Measurements from ENCODE around the gene DLGAP1. TPM values are rescaled to one million over a fixed set of nuclear protein-coding genes. Genes with fewer than 3 reads are reported as not detected.
A peak's percentile ranks its signal among the peaks of the same experiment; 100 is the strongest.

DLGAP1 gene
- total RNA-seq, 1 donor from 2014 or later, result 0.63 TPM

DNA sequence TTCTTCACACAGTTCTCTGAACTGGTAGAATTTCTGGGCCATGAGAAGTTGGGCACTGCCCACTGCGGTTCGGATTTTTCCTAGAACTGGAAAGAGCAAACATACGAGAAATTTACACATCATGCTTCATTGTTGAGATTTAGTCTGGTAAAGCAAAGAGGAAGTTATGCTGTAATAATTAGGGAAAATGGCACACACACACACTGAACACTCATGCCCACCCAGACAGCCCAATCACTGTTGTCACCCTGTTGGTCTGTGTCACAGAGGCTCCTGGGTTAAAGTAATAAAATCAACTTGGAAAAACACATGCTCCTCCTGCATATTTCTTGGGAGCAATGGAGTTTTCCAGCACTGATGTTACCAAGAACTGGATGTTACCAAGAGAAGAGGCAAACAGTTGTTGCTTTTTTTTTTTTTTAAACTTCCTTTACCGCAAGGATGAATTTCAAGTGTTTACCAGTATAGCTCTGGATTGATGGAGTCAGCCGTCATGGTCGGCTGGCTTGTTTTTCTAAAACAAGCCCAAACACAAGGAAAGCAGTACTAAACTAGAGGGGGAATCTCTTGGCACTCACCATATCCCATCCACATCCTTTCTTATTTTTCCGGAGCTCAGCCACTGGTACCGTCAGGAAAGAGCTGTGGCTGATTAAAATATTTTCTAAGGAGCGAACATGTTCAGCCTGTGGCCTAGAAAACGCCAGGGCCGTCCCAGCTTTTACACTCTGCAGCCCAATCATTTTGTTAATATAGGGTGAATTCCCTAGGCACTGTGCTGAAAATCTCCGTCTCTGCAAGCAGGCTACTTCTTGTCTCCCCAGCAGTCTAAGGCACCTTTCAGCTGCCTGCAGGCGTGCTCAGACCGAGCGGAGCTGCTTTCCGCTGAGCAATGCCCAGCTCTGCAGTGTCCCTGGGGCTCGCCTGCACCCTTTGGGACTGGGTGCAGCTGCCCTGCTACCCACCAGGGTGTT, 946.2 kb downstream of the DLGAP1 start:
- no peak for DNase-seq (ENCODE audit: low read depth)
- TF ChIP-seq, protein P1, sequence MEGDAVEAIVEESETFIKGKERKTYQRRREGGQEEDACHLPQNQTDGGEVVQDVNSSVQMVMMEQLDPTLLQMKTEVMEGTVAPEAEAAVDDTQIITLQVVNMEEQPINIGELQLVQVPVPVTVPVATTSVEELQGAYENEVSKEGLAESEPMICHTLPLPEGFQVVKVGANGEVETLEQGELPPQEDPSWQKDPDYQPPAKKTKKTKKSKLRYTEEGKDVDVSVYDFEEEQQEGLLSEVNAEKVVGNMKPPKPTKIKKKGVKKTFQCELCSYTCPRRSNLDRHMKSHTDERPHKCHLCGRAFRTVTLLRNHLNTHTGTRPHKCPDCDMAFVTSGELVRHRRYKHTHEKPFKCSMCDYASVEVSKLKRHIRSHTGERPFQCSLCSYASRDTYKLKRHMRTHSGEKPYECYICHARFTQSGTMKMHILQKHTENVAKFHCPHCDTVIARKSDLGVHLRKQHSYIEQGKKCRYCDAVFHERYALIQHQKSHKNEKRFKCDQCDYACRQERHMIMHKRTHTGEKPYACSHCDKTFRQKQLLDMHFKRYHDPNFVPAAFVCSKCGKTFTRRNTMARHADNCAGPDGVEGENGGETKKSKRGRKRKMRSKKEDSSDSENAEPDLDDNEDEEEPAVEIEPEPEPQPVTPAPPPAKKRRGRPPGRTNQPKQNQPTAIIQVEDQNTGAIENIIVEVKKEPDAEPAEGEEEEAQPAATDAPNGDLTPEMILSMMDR (conservative IDR thresholded peaks at IDR 0.05; ENCODE audit: low read depth, low read length), result no peak
- H3K4me3 ChIP-seq (ENCODE audit: low read depth, low read length), result no peak overlapping the region

DNA sequence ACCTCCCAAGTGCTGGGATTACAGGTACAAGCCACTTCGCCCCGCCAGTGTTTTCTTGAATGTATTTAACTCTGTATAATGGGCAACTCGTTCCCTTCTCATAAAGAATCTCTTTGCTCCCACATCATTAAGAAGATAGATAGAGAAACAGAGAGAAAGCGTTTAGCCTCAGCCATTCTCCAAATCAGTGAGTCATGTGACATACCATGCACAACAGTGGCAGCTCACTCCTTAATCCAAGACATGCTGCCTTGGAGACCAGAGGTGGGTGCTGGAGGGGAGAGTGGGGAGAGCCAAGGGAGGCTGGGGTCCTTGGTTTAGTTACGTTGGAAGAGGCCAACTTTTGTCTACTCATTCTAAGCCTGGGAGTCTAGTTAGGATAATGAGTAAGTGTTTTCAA, 950.5 kb downstream of the DLGAP1 start:
- H3K4me3 ChIP-seq (ENCODE audit: low read depth, low read length), result no peak overlapping the region
- TF ChIP-seq, protein P1 (conservative IDR thresholded peaks at IDR 0.05; ENCODE audit: low read depth, low read length), result no peak
- DNase-seq (ENCODE audit: low read depth), result no peak

DNA sequence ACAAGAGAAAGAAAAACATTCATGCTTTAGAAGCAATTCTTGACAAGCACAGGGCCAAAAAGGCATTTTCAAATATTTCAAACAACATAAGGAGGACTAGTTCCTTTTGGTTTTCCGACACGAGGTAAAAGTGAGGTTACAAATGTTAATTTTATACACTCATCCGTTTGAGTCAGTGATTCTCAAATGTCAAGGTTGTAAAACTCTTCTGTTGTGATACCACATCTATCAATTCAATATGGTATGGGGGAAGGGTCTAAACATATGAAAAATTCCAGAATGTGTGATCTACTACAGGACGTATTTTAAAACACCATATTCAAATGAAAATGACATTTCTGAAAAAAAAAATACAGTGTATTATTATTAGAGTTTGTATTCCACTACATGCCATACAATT, 952.5 kb downstream of the DLGAP1 start:
- no peak overlapping the region for H3K4me3 ChIP-seq (ENCODE audit: low read depth, low read length)
- TF ChIP-seq, protein P1 (conservative IDR thresholded peaks at IDR 0.05; ENCODE audit: low read depth, low read length), result no peak
- no peak for DNase-seq (ENCODE audit: low read depth)

DNA sequence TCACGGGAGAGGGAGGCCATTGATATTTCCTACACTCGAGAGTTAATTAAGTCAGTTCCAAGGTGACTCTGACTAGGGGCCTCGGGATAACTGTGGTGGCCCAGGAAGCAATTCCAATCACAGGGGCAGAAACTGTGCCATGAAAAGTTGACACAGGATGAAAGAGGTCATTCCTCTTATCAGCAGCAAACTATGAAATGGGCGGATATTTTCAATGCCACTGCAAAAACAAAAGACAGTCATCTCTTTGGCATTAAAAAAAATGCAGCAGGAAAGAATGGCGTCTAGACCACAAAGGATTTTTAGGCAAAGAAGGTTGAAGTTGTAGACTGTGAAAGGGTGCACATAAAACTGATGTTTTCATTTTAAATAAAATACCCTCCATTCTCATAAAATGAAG, 955.1 kb downstream of the DLGAP1 start:
- H3K4me3 ChIP-seq (ENCODE audit: low read depth, low read length), result no peak overlapping the region
- no peak for DNase-seq (ENCODE audit: low read depth)
- TF ChIP-seq, protein P1 (conservative IDR thresholded peaks at IDR 0.05; ENCODE audit: low read depth, low read length), result no peak

DNA sequence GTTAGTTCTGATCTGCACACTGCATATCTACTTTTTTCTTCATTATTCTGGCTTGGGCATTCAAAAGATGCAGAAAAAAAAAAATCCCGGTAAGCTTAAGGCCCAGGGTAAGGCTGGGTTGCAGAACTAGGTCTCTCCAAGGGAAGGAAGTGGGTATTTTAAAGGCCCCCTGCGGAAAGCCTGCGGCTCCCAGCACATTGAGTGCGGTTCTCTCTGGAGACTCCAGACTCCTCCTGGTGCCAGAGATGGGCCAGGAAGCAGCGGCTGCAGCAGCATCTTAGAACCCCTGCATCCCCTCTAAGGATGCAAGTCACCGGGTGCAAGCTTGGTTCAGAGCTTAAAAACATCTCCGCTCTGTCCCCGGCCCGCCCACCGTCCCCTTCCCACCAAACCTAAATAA, 955.6 kb downstream of the DLGAP1 start:
- DNase-seq (ENCODE audit: low read depth), result no peak
- H3K4me3 ChIP-seq (ENCODE audit: low read depth, low read length), result peak overlapping the region; percentile 42

DNA sequence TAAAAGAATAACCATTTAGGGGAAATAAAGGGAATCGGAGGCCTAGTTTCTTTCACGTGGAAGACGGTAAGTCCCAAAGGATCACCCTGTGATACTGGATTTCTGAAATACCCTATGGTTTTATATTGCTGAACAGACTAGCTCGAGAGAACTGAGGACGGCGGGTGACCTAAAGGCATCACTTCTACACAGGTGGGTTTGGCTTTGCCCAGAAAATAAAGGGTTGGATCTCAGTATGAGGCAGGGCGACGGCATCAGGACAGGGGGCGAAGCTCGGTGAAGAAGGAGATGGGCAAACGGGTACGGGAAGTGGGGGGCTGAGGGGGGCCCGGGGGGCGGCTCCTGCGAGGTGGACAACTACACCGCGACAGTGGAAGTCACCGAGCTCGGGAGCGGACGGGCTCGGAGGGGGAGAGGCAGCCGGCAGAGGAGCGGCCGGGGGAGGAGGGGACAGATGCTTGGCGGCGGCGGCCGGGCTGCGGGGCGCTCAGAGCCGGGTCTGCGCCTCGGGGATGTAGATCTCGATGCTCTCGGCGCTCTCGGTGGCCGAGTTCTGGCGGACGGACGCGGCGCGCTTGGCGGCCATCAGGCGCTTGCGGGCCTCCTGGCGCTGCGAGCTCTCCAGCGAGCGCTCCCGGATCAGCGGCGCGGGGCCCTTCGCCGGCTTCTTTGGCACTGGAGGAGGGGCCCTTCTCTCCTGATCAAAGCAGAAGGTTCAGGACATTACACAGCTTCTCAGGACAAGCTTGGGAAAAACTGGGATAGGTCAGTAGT, 956.2 kb downstream of the DLGAP1 start:
- no peak for DNase-seq (ENCODE audit: low read depth)
- TF ChIP-seq, protein P1 (conservative IDR thresholded peaks at IDR 0.05; ENCODE audit: low read depth, low read length), result no peak
- H3K4me3 ChIP-seq (ENCODE audit: low read depth, low read length), result peak overlapping the region; percentile 42

More for the DNA sequence above, 955.6 kb downstream of the DLGAP1 start:
- TF ChIP-seq, protein P1 (conservative IDR thresholded peaks at IDR 0.05; ENCODE audit: low read depth, low read length), result no peak
